Gastroesophageal sphincter (tissue), 3 donors: ENCODE measurements around the gene MYLK4.

Source experiments
- CTCF ChIP-seq, 4 experiments: fragments of 200-600 bp in 2 of 4; fragments of 450-650 bp in 2 of 4; sonication (generic) in 1 of 4; IDR thresholded peaks; one replicate each; pipeline ENCODE4 v1.5.1; 2017 to 2019; ENCODE audit warnings: antibody characterized with exemption in 4 of 4, mild to moderate bottlenecking in 2 of 4, moderate library complexity in 2 of 4
- EP300 ChIP-seq: sonication (generic); formaldehyde crosslinking; IDR thresholded peaks from one replicate; pipeline ENCODE4 v1.6.1; 2017; ENCODE audit warnings: antibody characterized with exemption, mild to moderate bottlenecking

- TF ChIP-seq CTCF (IDR thresholded peaks at IDR 0.05), result no peak
- TF ChIP-seq EP300, result no peak
Measured at GRCh38 chr6:2733324-2733723, 17.4 kb downstream of the MYLK4 start.
